Heart left ventricle (tissue), 13 donors: ENCODE results near the gene ULK4.

ENCODE experiments used
- POLR2A ChIP-seq, 2 donors: fragments of 450-650 bp; IDR thresholded peaks; one replicate each; pipeline ENCODE4 v1.6.1; 2017; ENCODE audit warnings: antibody characterized with exemption in 2 of 2, mild to moderate bottlenecking in 2 of 2, moderate library complexity in 2 of 2
- TF ChIP-seq, protein P1 (sequence below), 12 donors: fragments of 200-600 bp; sonication (generic) in 4 of 12; IDR thresholded peaks; one replicate each; pipeline versions ENCODE4 v1.5.0 to v1.8.0; 2018 to 2022; ENCODE audit warnings: antibody characterized with exemption in 12 of 12, mild to moderate bottlenecking in 5 of 12
- donor health status: ischemic (EF 13 %, LVEDD 7.1; RV severe dilation, severe dysfunction).
- donor health status: DM: no; HTN: yes; CAD: no.
- donor health status: DM: no; HTN: no; CAD: no.
- donor health status: ischemic (EF 25% LVEDD 6.9; RV normal size, moderate dysfunction).
- donor health status: ischemic (EF 25% LVEDD 5.7; RV mildly dilated, moderate dysfunction).
- donor health status: ischemic (EF 35%, LVEDD 5.7; RV mildly dilated, moderate dysfunction).
- donor health status: nonischemic (EF 11% LVEDD 7.7; RV severe dilation, severe dysfunction).
- donor health status: DM: yes; HTN: yes; CAD: no.
- donor health status: PGD.
- donor health status: ischemic (EF 29% LVEDD 5.4; RV normal size, mild dysfunction).
- donor health status: nonischemic (EF 23%, LVEDD 6.1; RV moderate dilation, normal function).

DNA sequence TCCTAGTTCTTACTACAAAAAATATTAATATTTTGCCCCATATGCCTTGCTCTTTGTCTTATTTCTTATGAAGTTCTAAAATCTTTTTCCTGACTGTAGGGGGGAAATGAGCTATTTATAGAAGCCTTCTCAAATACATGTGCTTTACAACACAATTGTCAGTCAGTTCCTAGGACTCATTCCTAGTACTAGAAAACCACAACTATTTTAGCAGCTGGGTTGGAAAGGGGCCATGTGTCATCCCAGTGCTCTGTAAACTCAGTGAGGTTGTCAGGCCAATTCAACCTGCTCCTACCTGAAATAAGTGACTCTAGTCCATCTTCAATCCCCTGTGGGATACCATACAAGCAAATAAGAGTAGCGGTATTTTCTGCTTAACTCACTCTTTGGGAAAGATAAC is 153.8 kb downstream of the ULK4 start:
- no peak for TF ChIP-seq POLR2A (IDR thresholded peaks at IDR 0.05)
- TF ChIP-seq, protein P1, sequence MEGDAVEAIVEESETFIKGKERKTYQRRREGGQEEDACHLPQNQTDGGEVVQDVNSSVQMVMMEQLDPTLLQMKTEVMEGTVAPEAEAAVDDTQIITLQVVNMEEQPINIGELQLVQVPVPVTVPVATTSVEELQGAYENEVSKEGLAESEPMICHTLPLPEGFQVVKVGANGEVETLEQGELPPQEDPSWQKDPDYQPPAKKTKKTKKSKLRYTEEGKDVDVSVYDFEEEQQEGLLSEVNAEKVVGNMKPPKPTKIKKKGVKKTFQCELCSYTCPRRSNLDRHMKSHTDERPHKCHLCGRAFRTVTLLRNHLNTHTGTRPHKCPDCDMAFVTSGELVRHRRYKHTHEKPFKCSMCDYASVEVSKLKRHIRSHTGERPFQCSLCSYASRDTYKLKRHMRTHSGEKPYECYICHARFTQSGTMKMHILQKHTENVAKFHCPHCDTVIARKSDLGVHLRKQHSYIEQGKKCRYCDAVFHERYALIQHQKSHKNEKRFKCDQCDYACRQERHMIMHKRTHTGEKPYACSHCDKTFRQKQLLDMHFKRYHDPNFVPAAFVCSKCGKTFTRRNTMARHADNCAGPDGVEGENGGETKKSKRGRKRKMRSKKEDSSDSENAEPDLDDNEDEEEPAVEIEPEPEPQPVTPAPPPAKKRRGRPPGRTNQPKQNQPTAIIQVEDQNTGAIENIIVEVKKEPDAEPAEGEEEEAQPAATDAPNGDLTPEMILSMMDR (IDR thresholded peaks at IDR 0.05), result no peak
